Measurements from ENCODE around the gene HBP1.
"Not testable (repeated sequence)": the region's sequence is repeated elsewhere in the genome, so short reads cannot be mapped to it uniquely, and the experiment has no call there.

Gene HBP1

GRCh38 chr7:107232568-107233090 is 63.8 kb downstream of the HBP1 start:
- DNase-seq: peak; percentile 57

GRCh38 chr7:107233174-107233573 is 64.4 kb downstream of the HBP1 start:
- DNase-seq: no peak

GRCh38 chr7:107233981-107234380 is 65.2 kb downstream of the HBP1 start:
- no peak for DNase-seq

- DNase-seq: no peak
Measured at GRCh38 chr7:107234436-107234835, 65.6 kb downstream of the HBP1 start.

- DNase-seq: peak; percentile 4
Measured at GRCh38 chr7:107236862-107237261, 68.1 kb downstream of the HBP1 start.

GRCh38 chr7:107237451-107237850 is 68.6 kb downstream of the HBP1 start:
- no peak for DNase-seq

- no peak for DNase-seq
Measured at GRCh38 chr7:107242267-107242666, 73.5 kb downstream of the HBP1 start.

- DNase-seq: no peak
Measured at GRCh38 chr7:107244613-107245012, 75.8 kb downstream of the HBP1 start.

GRCh38 chr7:107246836-107247235 is 78.0 kb downstream of the HBP1 start:
- not testable (repeated sequence) for DNase-seq

GRCh38 chr7:107248551-107249316 is 79.9 kb downstream of the HBP1 start:
- no peak for DNase-seq

- no peak for DNase-seq
Measured at GRCh38 chr7:107251963-107252362, 83.2 kb downstream of the HBP1 start.
